ENCODE results near the gene PITPNC1.
A peak's percentile ranks its signal among the peaks of the same experiment; 100 is the strongest.

Gene PITPNC1

DNA sequence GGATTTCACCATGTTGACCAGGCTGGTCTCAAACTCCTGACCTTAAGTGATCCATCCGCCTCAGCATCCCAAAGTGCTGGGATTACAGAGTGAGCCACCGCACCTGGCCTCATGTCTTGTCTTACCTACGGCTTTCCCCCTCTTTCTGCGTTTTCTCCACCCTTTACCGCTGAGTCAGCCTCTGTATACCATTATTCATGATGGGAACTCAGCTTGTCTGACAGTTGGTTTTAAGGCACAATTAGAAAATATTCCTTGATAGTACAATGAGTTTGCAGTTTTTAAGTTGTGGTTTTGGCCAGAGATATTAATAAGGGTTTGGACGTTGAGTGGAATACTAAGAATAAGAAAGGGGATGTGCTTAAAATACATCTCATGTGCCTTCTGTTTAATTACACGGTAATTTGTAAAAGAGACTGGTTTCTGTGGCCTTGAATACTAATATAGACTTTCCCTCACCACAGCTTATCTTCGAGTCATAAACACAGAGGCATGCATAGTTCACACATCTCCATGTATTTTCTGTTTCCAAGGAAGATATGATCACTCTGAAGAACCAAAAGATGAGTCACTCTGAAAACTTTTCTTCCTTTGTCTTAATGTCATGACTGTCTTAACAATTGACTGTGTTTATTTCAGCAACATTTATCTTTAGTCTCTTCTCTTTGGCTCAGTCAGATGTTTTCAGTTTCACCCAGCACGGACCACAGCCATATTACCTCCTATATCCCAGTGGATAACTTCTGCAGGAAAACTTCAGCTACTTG, 54.4 kb downstream of the PITPNC1 start:
- ATAC-seq (peak; percentile 85), DNase-seq (no peak)
- Mint-ChIP-seq H3K9me3 (peaks cover 5 to 6% of the 10 kb centered on the region in 2 donors), H3K27ac (peak overlapping the region in 1 of 2 donors; percentile 85), H3K4me1 (peaks cover 82% of the 10 kb centered on the region), H3K27me3 (no peaks in the 10 kb centered on the region), H3K4me3 (peak overlapping the region; percentile 53 to 65)

- Mint-ChIP-seq H3K27ac (peak overlapping the region in 1 of 2 donors; percentile 90), H3K9me3 (peaks cover 5 to 6% of the 10 kb centered on the region in 2 donors), H3K27me3 (no peaks in the 10 kb centered on the region), H3K4me1 (peaks cover 94% of the 10 kb centered on the region), H3K4me3 (peak overlapping the region in 1 of 2 donors; percentile 28)
- DNase-seq: no peak
- ATAC-seq: no peak
Measured at GRCh38 chr17:67433248-67433924, 56.3 kb downstream of the PITPNC1 start.

DNA sequence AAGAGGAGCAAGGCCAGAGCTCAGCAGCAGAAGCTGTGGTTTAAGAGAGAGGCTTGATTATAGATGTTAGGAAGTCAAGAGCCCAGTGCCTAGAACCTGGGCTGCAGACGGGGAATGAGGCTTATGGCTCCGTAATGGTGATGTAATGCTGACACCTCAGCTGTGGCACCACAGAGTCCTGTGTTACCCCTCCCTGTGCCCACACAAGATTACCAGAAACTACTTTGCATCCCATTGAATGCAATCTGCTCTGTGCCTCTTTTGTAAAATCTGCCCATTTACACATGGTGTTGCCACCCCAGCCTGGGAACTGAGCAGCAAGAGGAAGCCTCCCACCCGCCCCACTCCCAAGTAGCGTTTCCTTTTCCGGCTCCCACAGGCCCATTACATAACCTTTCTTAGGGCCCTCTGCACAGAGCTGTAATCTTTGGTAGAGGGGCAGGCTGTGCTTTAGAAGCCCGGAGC, 57.0 kb downstream of the PITPNC1 start:
- no peaks in the 10 kb centered on the region for H3K27me3 Mint-ChIP-seq
- H3K4me3 Mint-ChIP-seq: peak overlapping the region; percentile 40 to 75
- peak overlapping the region; percentile 83 to 90 for H3K27ac Mint-ChIP-seq
- H3K9me3 Mint-ChIP-seq: peaks cover 5 to 6% of the 10 kb centered on the region in 2 donors
- peaks cover 98% of the 10 kb centered on the region for H3K4me1 Mint-ChIP-seq
- DNase-seq (peak; percentile 42 to 78), ATAC-seq (peak; percentile 81)

DNA sequence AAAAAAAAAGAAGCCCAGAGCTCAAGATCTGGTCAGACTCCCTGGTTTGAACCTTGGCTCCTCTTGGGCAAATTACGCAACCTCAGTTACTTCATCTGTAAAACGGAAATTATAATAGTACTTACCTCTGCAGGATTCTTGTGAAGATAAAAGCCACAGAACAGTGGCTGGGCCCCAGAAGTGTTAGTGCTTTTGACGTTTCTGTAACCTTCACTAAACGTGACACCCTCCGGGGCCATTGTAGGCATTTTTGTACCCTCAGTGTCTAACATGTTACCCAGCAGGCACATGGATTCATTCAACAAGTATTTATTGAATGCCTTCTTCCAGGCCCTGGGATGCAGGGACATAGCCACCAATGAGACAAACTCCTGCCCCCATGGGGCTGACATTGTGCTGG, 58.0 kb downstream of the PITPNC1 start:
- Mint-ChIP-seq H3K9me3 (peaks cover 5 to 6% of the 10 kb centered on the region in 2 donors), H3K4me3 (peak overlapping the region; percentile 72 to 75), H3K4me1 (peaks cover 99% of the 10 kb centered on the region), H3K27ac (peak overlapping the region; percentile 93 to 95), H3K27me3 (no peaks in the 10 kb centered on the region)
- DNase-seq (peak; percentile 46 to 75), ATAC-seq (peak; percentile 72)

GRCh38 chr17:67435786-67436185, 58.7 kb downstream of the PITPNC1 start:
- H3K27me3 Mint-ChIP-seq: no peaks in the 10 kb centered on the region
- peak overlapping the region; percentile 2 to 75 for H3K4me3 Mint-ChIP-seq
- peaks cover 5 to 6% of the 10 kb centered on the region in 2 donors for H3K9me3 Mint-ChIP-seq
- H3K27ac Mint-ChIP-seq: peak overlapping the region in 1 of 2 donors; percentile 95
- ATAC-seq: no peak
- DNase-seq: no peak
- H3K4me1 Mint-ChIP-seq: peaks cover 95% of the 10 kb centered on the region

DNA sequence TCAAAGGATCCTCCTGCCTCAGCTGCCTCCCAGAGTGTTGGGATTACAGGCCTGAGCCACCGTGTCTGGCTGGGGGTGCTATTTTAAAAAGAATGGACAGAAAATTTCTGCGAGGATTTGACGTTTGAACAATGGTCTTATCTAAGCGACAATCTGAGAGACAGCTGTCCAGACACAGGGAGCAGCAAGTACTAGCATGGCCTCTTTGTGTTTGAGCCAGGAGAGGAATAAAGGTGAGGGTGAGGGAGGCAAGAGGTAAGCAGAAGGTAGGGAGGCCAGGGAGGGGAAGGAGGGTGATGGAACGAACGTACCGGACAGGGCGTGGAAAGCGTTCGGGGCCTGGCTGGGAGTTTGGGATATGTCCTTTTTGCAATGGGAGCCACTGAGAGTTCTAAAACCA, 59.2 kb downstream of the PITPNC1 start:
- Mint-ChIP-seq H3K4me3 (peak overlapping the region in 1 of 2 donors; percentile 2), H3K27ac (peak overlapping the region; percentile 79 to 92), H3K4me1 (peaks cover 94% of the 10 kb centered on the region)

DNA sequence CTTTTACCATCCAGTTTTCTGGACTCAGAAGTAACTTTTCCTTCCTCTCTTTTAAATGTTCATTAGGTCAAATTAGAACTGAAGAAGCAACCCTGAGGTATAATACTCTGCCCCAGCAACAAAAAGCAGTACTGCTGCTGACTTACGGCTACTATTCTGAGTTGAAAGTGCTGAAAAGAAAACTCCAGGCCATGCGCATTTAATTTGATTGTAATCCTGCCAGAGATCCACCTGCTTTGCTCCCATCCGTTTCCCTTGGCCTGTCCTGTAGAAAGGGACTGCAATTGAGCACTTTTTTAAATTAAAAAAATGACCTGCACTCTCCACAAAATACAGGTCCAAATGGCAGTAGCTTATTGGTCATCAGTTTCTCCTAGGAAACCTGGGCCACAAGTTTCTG, 61.6 kb downstream of the PITPNC1 start:
- no peak for ATAC-seq
- no peak overlapping the region for H3K4me3 Mint-ChIP-seq
- peak overlapping the region; percentile 35 to 80 for H3K27ac Mint-ChIP-seq
- no peaks in the 10 kb centered on the region for H3K9me3 Mint-ChIP-seq
- H3K27me3 Mint-ChIP-seq: no peaks in the 10 kb centered on the region
- H3K4me1 Mint-ChIP-seq: peaks cover 93% of the 10 kb centered on the region
- no peak for DNase-seq

More for the DNA sequence above, 59.2 kb downstream of the PITPNC1 start:
- DNase-seq (no peak), ATAC-seq (no peak)
- Mint-ChIP-seq H3K27me3 (no peaks in the 10 kb centered on the region), H3K9me3 (peaks cover 5 to 6% of the 10 kb centered on the region in 2 donors)

GRCh38 chr17:67439269-67439668, 62.2 kb downstream of the PITPNC1 start:
- no peaks in the 10 kb centered on the region for H3K27me3 Mint-ChIP-seq
- ATAC-seq: no peak
- H3K4me1 Mint-ChIP-seq: peaks cover 93% of the 10 kb centered on the region
- no peak overlapping the region for H3K27ac Mint-ChIP-seq
- no peak overlapping the region for H3K4me3 Mint-ChIP-seq
- no peak for DNase-seq
- no peaks in the 10 kb centered on the region for H3K9me3 Mint-ChIP-seq

DNA sequence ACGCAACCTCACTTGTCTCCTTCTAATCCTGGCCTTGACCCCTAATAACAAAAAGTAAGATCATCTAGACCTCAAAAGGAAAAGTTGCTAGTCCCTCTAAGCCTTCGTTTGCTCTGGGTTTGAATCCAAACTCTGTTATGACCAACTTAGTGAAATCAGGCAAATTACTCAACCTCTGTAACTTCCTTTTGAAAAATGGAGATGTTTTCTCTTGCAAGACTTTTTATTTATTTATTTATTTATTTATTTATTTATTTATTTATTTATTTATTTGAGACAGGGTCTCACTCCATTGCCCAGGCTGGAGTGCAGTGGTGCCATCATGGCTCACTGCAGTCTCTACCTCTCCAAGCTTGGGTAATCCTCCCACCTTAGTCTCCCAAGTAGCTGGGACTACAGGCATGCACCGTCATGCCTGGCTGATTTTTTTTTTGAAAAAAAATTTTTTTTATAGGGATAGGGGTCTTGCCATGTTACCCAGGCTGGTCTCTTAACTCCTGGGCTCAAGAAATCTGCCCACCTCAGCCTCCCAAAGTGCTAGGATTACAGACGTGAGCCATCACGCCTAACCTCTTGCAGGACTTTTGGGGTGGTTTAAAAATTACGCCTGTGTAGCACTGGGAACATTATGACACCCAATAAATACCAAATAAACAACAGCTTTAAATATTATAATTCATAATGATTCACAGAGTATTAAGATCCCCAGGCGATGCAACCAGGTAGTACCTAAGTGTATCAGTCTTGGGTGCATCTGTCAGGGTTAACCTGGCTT, 63.4 kb downstream of the PITPNC1 start:
- ATAC-seq (no peak), DNase-seq (peak in 1 of 2 donors; percentile 25)
- peak overlapping the region; percentile 93 to 95 for H3K27ac Mint-ChIP-seq
- no peaks in the 10 kb centered on the region for H3K27me3 Mint-ChIP-seq
- H3K9me3 Mint-ChIP-seq: no peaks in the 10 kb centered on the region
- H3K4me1 Mint-ChIP-seq: peaks cover 93% of the 10 kb centered on the region
- peak overlapping the region; percentile 70 to 82 for H3K4me3 Mint-ChIP-seq

DNA sequence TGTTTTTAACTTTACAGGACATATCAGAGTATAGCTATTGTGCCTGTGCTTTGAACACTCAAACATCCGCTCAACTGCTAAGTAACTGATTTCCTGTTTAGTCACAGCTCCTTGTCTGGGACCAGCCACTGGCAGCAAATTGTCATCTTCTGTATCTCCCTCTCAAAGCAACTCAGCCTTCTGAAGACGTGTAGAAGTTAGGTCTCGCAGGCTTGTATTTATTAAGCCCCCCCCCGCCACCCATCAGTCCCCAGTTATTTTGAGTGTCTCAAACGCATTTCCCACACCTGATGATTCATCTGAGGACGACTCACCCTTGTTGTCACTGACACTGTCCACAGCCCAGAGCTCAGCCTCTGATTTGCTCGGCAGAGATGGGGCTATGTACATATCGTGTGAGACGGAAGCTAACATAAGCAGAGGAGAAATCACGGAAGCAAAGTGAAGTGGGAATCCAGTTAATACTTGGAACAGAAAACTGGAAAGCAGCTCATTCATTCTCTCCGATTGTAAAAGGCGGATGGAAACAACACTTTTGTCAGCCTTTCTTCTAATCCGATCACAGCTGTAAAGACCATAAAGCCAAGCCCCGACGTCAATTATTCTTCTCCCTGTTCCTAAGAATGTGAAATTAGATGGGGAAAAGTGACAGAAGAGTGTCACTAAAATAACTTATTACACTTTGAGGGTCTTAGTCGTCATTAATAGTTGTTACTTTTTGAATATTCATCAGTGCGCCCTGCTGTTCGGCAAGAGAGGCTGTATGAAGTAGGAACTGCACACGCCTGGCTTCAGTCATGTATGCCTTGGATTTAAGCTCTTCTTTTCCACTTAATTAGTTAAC, 64.2 kb downstream of the PITPNC1 start:
- Mint-ChIP-seq H3K4me1 (peaks cover 91% of the 10 kb centered on the region), H3K27me3 (no peaks in the 10 kb centered on the region), H3K27ac (peak overlapping the region; percentile 66 to 95), H3K9me3 (no peaks in the 10 kb centered on the region), H3K4me3 (peak overlapping the region; percentile 61 to 82)
- peak; percentile 97 for ATAC-seq
- peak; percentile 76 to 83 for DNase-seq

- Mint-ChIP-seq H3K4me1 (peaks cover 91% of the 10 kb centered on the region), H3K27ac (peak overlapping the region; percentile 66 to 95), H3K4me3 (peak overlapping the region; percentile 61 to 82), H3K27me3 (no peaks in the 10 kb centered on the region), H3K9me3 (no peaks in the 10 kb centered on the region)
- ATAC-seq (no peak), DNase-seq (no peak)
Measured at GRCh38 chr17:67441896-67442219, 64.8 kb downstream of the PITPNC1 start.

DNA sequence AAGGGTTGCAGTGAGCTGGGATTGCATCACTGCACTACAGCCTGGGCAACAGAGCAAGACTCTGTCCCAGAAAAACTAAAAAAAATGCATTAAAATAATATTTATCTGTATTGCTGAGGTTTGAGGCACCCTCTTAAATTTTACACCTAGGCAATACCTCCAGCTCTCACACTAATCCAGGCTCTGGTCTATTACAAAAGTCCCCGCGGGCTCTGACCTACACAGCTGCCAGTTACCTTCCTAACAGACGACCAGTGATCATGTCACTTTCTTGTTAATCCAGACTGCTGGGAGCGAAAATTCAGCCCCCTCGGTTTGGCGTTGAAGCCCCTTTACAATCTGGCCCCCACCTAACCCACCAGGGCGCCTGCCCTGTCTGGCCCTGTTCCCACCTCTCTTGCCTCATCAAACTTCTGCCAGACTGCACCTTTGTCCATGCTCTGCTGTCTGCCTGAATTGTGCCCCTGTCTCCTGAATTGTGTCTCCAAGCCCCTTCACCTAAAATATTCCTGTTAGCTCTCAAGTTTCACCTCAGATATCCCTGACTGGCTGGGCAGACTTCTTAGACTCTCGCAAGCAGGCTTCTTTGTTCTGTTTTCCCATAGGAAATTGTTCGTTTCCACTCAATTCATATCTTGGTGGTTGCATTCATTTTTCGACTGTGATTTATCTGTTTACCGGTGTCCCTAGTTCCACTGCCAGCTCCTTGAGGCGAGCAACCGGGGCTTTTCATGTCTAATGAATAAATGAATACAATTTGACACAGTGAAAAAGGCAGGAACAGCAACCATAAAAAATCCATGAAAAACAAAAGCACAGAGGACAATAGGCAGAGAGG, 65.9 kb downstream of the PITPNC1 start:
- H3K27ac Mint-ChIP-seq: peak overlapping the region; percentile 56 to 90
- H3K27me3 Mint-ChIP-seq: no peaks in the 10 kb centered on the region
- H3K4me1 Mint-ChIP-seq: peaks cover 91% of the 10 kb centered on the region
- DNase-seq (no peak), ATAC-seq (no peak)
- H3K4me3 Mint-ChIP-seq: peak overlapping the region; percentile 6 to 31
- H3K9me3 Mint-ChIP-seq: no peaks in the 10 kb centered on the region

DNA sequence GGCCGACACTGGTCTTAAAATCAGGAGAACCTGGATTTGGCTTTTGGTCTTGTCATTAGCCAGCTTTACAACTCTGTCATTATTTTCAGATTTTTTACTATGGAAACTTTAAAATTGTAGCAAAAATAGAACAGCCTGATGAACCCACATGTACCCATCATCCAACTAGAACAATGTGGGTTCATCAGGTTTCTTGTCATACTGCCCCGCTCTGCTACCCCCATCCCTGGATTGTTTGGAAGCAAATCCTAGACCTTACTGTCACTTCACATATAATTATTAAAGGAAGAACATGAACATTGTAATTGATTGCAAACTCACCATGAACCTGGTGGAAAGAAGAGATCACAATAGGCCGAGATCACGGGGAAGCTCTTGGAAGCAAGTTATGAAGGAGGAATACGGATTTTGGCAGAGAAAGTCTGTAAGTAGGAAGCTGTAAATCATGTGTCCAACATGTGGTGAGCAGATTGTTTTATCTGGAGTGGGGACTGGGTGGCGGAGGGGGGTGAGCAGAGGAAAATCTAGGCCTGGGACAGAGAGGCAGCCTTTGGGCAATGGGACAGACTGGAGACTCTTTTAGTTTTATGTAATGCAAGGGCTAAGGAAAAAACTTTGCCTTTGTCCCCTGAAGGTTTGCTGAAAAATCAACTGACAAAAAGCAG, 67.0 kb downstream of the PITPNC1 start:
- Mint-ChIP-seq H3K9me3 (no peaks in the 10 kb centered on the region), H3K4me1 (peaks cover 92% of the 10 kb centered on the region)
- DNase-seq: no peak

DNA sequence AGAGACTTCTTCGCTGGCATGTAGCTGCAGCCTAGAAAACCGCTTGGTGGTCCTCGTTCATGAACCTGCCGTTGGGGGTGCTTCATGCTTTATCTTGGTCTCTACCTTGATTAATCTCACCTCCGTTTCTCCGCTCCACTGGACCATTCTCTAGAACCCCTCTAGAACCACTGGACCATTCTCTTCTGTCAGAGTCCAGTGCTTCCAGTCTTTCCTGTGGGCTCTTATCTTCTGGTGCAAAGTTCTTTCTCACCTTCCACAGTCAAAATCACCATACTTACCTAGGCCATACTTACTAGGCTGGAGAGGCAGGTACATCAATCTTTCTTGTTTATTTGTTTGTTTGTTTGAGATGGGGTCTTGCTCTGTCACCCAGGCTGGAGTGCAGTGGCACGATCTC, 71.4 kb downstream of the PITPNC1 start:
- Mint-ChIP-seq H3K27me3 (no peaks in the 10 kb centered on the region), H3K27ac (peak overlapping the region in 1 of 2 donors; percentile 26), H3K9me3 (no peaks in the 10 kb centered on the region), H3K4me1 (peaks cover 99% of the 10 kb centered on the region), H3K4me3 (peak overlapping the region in 1 of 2 donors; percentile 70)
- DNase-seq (no peak), ATAC-seq (no peak)

More for the DNA sequence above, 67.0 kb downstream of the PITPNC1 start:
- ATAC-seq: no peak
- Mint-ChIP-seq H3K4me3 (no peak overlapping the region), H3K27ac (peak overlapping the region; percentile 75 to 93), H3K27me3 (no peaks in the 10 kb centered on the region)

Data from stimulated activated naive CD8-positive, alpha-beta T cell treated with anti-CD3 and anti-CD28 coated beads, Interleukin-15, amount 100 ng/mL, for 72 hours (primary cell).